Non-pigmented ciliary epithelial cell (primary cell): ENCODE measurements around the gene TMEM217.
A peak's percentile ranks its signal among the peaks of the same experiment; 100 is the strongest.

Experiments
- DNase-seq: peaks from one replicate; pipeline ENCODE4 v3.0.0-alpha.2; 2010; ENCODE audit warnings: low read depth

The TMEM217 gene

DNA sequence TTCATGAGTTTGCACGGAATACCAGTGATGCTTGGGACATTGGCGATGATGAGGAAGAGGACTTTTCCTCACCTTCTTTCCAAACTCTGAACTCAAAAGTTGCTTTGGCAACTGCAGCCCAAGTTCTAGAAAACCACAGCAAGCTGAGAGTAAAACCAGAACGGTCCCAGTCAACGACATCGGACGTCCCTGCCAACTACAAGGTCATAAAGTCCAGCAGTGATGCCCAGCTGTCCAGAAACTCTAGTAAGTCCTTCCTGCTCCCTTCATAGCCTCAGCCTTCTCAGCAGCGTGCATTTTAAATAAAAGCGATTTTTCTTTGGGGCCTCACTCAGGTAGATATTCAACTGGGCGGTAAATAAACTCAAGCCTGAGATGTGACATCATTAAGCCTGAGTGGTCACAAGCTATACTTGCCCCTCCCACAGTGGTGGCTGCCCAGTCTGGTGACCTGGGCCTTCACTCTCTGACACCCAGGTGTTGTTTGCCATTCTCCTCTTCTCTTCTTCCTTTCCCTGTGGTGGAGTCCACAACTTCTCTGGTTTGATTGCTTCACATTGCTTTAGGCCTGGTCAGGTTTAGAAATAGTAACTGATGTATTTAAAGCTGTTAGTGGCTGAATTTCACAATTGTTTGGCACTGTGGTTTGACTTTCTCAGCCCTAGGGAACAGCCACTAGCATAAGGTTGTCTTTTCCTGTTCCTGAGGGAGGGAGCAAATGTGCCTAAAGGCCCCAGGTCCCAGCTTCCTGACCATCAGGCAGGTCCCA, 21.6 kb upstream of the TMEM217 start:
- DNase-seq = no peak

DNA sequence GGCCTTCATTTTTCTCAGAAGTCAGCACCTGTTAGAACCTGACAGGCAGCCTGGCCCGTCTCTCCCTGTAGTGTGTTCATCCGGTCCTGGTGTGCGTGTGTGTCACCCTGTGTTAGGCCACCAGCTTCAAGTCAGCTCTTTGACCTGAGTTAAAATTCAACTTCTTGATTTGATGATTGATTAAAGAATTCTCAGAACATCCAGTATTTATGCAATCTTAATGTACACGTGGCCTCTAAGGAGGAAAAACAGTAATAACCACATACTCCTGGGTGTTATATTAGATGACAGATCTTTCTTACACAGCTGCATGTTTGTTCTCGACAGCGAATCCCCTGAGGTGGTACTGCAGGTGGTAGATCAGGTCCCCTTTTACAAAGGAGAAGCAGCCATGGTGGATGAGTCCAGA, 19.1 kb upstream of the TMEM217 start:
- no peak for DNase-seq

DNA sequence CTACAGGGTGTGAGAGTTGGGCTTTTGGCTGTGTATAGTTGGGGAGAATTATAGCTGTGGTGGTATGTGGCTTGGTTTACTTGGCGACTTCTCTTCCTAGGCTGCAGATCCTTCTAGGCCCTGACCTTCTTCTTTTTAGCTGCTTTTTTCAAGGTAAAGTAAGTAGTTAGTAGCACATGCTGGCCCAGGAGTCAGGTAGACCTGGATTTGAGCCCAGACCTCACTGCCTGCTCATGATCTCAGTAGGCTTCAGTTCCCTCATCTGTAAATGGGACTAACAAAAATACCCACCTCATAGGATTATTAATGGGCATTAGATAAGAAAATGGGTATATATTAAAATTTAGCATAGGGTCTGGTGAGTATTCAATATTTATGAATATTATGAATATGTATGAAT, 17.4 kb upstream of the TMEM217 start:
- DNase-seq = no peak

DNA sequence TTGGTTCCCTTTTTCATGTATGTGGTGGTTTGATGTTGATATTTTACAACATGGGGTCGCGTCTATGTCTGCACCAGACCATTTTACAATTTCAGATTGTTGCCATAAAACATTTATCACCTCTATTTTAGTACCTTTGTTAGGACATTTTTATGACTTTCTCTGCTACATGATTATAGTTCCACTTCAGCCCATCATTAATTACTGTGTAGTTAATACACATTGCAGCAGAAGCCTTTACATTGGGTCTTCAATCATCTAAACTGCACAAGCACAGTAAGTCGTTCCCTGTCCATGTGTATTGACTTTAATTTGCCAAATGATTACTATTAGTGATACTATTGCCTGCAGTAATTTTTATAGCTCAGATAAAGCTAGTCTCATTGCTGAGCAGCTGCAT, 15.7 kb upstream of the TMEM217 start:
- DNase-seq = no peak

DNA sequence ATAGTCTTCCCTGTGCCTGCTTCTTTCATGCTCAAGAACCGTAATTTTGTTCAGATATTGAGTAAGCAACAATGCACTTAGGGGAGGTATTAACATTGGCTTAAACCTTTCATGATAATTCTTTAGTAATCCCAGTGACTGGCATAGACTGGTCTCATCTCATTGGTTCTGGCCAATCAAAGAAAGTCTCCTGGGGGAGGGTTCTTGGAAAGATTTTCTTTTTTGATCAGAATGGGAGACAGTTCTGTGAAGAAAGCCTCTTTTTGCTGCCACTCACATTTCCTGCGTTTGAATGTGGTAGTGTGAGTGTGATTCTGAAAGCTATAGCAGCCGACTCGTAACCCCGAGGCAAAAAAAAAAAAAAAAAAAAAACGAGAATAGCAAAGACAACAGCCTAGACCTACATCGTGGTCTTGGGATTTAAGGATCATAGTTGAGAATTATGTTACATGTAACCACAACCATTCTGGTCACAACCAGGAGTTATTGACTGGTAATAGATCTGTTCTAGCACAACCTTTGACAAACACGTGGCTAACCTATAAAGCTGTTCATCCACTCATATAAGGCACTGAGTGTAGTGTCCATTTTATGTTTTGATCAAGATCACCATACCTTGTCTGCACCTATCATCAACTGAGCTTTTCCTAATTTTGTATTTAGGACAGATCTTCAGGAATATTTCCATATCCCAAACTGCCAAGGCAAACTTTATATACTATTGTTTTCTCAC, 15.1 kb upstream of the TMEM217 start:
- DNase-seq = no peak

DNA sequence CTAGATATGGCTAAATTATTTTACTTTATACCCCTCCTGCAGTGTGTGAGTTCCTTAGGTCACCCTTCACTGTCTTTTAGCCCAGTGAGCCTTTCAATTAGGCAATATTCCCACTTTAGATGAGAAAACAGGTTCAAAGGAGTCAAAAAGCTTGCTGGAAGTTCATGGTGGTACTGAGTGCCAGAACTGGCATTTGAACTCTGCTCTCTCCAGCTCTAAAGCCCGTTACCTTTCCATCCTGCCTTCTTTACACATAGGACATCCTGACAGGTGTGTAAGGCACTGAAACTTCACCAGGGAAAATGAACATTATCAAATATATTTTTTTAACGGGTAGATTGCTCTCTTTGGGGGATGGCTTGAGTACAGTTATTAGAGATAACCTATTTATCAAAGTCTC, 11.2 kb upstream of the TMEM217 start:
- no peak for DNase-seq

DNA sequence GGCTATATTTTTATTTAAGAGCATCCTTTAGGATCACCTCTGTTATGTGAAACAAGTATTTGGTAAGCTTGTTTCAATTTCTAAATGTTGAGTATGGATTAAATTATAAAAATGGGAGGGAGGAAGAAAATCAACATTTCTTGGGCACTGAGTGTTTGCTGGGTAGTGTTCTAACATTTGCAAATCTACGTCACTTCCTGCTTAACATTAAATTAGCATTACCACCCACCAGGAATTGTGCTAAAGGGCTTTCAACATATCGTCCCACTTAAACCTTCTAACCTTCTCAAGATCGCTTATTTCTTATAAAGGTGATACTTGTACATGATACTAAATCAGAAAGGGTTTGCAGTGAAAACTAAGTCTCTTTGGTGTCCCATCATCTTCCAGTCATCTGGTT, 7.9 kb upstream of the TMEM217 start:
- DNase-seq = no peak

DNA sequence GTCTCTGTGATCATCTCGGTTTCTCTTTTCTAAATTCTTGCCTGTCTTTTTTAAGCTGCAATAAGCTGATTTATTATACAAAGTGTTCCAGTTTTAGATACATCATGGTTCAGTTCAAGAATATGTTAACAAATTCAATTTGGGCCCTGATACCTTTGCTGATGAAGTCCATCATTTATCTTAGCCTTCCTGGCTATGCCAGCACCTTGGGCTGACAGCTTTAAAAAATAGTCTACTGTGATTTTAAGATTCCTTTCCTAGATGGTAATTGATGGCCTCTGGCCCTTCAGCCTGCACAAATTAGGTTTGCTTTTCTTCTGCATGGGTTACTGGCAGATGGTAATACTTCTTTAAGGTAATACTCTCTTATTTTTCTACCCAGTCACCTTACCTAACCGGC, 7.1 kb upstream of the TMEM217 start:
- DNase-seq = no peak

DNA sequence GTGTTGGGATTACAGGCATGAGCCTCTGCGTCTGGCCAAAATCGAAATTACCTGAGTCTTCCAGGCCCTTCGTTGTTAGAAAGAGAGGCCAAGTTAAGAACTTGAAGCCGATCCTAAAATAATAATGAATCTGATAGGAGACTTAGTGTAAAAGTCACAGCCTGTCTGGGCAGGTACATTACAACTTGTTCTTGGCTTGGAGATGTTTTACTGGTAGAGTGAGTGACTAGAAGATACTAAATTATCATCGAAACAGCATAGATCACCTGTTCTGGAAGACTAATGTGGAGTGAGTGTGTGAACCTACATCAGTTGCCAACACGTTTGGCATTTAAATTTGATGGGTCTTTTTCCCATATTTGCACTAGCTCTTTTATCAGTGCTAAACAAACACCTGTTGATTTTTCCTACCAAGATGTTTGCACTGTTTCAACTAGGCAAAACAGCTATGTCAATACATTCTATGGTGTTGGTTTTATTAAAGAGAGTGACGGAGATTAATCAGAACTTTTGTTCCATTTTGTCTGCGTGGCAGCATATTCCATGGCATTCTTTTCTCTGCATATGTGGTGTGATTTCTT, 4.6 kb upstream of the TMEM217 start:
- no peak for DNase-seq

DNA sequence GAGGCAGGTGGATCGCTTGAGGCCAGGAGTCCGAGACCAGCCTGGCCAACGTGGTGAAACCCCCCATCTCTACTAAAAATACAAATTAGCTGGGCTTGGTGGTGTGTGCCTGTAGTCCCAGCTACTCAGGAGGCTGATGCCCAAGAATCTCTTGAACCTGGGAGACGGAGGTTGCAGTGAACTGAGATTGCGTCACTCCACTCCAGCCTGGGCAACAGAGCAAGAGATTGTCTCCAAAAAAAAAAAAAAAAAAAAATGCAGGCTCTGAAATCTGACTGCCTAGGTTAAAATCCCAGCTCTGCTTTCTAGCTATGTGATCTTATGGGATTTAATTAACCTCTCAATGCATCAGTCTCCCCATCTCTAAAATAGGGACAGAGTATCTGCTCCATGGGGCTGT, 3.3 kb upstream of the TMEM217 start:
- no peak for DNase-seq

DNA sequence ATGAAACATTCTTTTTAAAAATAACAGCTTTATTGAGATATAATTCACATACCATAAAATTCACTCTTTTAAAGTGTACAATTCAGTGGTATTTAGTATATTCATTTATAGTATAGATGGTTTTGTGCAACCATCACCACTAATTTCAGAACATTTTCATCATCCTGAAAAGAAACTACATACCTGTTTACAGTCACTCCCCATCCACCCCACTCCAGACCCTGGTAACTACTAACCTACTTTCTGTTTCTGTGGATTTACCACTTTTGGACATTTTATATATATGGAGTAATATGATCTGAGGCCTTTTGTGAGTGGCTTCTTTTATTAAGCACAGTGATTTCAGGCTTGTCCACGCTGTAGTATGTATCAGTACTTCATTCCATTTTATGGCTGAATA, 2.5 kb upstream of the TMEM217 start:
- DNase-seq = no peak

DNA sequence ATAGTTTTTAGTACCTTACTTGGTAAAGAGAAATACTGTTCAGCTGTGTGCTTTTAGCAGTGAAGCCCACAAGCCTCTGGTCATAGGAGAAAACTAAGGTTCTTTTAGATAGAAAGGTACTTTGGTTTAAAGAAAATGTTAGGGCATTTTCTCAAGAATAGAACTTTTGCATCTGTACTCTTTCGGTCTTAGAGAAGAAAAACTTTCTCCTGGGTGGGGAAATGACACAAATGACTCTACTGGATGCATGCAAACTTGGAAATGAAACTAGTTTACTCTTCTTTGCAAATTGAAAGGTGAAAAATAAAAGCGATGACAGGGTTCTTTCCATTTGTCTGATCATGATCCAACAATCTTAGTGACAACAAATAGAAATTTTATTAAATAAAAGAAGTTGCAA, 2.1 kb upstream of the TMEM217 start:
- no peak for DNase-seq

DNA sequence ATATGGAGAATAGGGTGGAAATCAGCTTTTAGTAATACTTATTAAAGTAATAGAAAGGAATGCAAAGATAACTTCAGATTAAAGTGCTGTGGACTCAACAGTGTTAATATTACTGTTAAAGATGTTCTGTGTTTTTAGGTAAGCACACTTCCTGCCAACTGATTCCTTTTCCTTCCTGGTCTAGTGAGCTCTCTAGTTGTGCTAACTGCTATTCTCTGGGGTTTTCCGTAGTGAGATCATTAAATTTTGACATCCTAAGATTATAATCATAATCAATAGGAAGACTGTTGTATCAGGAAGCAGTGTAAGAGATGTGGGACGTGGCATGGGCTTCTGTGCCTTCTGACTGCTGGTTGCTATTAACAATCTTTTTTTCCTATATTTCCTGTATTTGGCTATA, 1.2 kb upstream of the TMEM217 start:
- DNase-seq = no peak

DNA sequence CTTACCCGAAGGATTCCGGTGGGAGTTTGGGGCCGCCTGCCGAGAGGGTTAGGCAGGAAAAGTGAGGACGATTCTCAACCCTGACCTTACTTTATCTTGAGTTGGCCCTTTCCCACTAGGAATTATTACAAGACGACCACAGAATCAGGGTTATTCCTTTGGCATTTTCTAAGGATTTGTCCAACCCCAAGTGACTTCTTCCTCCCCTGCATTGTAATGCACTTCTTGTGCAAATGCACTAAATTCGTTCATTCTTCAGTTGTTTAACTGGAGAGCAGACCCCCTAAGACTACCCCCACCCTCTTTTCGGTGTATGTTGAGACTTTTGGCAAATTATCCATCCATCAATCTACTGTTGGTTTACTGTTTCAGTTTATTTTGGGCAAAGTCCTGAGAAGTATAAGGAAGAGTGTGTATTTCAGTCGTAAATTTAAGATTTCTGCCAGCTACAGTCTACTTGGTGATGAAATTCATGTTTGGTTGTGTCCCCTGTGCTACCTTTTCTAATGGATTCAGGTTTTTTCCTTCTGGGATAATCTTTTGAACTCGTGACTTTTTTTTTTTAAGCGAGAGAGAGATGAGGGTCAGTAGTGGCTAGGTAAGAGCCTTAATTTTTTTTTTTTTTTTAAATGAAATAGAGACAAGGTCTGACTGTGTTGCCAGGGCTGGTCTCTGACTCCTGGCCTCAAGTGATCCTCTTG, 611 bp upstream of the TMEM217 start:
- no peak for DNase-seq

DNA sequence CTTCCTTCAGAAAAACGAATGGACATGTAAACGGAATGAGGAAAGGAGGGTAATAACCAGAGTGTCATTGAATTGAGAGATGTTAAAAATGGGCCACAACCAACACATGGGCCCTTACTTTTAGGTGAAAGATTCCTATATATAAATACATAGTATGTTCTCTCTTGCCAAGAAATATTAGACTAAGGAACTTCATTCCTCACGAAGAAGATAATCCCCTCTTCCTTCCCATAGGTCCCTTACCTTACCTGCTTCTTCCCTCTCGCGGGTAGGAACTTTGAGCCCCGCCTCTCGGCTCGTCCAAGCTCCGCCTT, 667 bp downstream of the TMEM217 start:
- DNase-seq = no peak

DNA sequence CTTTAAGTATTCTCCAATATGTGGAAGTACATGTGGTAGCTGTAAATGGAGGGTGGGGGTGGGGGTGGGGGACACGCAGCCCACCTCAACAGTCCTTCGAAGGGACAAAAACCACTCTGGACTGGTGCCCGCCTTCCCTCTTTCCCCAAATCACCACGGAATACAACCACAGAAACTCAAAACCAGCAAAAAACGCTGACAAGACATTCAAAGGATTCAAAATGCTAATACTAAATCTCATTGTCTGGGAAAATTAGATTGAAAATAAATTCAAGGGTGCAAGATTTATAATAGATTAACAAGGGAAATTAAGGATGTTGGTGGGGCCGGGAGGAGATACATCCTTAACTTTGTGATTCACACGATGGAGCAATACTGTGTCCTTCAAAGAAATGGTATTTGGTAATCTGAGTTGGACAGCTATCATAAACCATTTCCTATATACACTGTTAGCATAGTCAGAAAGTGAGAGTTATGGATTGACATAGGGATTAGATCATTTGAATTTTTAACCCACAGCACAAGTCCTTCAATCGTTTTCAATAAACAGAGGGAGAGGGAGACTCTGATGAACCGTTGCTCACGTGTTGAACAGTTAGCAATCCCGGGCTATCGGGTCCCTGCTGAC, 1.1 kb downstream of the TMEM217 start:
- DNase-seq = no peak

DNA sequence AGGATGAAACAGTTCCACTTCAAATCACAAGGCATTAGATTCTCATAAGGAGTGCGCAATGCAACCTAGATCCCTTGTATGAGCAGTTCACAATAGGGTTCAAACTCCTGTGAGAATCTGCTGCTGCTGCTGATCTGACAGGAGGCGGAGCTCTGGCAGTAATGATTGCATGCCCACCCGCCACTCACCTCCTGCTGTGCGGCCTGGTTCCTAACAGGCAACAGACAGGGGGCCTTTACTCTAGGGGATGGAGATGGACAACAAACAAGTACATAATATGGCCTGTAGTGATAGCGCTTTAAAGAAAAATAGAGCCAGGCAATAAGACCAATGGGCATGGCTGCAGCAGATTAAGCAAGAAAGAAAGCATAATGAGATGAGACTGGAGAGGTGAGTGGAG, 3.1 kb downstream of the TMEM217 start:
- no peak for DNase-seq

DNA sequence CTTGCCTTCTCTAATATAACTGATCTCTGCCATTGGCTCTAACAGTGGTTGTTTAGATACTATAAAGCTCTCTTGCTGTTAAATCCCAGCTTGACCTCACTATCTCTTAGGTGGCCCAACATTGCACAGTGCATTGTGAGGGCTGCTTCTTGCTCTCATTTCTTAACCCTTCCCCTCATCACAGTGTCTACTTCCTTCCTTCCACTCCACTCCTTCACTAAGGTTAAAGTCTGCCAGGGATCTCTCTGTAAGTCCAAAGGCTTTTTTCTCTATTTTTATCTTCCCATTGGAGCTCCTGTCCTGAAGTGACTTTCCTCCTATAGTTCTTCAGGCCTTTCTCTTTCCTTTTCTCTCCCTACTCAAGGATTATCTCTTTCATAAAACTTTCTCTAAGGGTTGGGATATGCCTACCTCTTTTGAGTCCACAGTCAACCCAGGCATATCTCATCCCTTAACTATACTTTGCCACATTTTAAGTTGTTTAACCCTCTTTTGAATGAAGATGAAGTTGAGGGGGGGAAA, 4.4 kb downstream of the TMEM217 start:
- no peak for DNase-seq

DNA sequence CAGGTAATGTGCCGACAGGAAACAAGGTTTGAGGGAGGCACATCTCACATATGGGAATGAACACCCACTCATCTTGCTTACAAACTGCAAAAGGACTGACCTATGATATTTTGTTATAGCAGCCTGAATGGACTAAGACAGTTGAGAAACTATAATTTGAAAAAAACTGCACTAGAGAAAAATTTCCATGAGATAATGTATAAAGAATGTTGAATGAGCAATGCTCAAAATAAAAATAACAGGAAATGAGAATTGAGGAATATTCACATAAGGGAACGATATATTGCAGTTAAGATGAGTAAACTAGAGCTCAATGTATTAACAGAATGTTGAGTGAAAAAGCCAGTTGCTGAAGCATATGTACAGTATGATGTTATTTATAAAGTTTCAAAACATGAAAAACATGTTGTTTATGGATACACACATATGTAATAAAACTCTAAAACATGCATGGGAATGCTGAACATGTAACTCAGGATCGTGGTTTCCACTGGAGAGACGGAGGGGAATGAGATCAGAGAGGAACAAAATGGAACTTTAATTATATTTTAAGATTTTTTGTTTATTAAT, 6.6 kb downstream of the TMEM217 start:
- no peak for DNase-seq

DNA sequence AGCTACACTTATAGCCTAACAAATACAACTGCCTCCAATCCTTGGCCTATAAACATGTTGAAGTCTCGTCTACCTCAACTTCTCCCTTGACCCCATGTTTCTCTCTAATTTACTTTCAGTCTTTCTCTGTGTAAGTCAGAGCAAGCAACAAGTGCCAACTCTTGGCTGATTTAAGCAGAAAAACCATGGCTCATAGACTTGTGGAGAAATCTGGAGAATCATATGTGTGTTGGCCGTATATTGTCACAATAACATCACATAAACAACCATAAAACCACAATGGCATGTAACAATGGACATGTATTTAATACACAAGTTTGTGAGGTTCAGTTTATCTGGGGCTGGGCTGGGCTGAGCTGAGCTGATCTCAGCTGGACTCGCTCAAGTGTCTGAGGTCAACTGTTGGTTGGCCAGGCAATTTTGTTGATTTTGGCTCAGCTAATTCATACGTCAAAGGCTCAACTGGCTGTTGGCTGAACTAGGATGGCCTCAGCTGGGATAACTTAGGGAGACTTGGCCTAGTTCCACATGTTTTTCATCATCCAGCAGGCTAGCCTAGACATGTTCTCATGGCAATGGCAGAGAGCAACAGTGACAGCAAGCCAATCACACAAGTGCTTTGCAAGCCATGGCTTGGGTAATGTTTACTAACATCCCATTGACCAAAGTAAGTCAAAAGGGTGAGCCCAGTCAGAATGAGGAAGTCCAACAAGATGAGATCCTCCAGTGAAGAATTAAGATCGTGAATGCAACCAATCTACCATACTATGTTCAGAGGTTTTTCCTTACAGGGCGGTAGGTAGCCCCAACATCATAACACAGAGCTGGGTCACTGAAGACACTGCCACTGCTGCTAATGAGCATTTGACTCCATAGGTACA, 13.3 kb downstream of the TMEM217 start:
- peak; percentile 100 for DNase-seq

DNA sequence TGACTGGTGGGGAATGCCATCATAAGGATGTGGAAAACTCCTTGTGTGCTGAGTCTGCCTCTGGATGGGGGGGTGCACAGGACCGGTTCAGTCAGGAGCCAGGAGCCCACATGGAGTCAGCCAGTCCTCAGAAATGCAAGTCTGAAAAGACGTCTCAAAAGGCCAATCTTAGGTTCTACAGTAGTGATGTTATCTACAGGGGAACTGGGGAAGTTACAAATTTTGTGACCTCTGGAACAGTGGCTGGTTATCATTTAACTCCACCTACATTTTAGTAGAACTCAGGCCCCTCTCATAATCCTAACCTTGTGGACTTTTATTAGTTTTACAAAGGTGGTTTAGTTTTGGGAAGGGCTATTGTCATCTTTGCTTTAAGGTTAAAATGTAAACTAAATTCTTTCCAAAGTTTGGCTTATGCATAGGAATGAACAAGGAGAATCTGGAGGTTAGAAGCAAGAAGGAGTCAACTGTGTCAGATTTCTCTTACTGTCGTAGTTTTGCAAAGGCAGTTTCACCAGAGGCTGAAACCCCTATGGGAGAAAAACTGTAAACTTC, 14.1 kb downstream of the TMEM217 start:
- no peak for DNase-seq
